H9 (cell line): Measurements from ENCODE around the gene LRRC34. TPM values are rescaled to one million over a fixed set of nuclear protein-coding genes. Genes with fewer than 3 reads are reported as not detected.

ENCODE experiments used
- DNase-seq: peaks from one replicate; pipeline ENCODE4 v3.0.0-alpha.2; 2017
- H2AFZ ChIP-seq: one replicate; pipeline ENCODE4 v1.6.1; 2013; ENCODE audit warnings: mild to moderate bottlenecking, low read length, control low read depth, moderate library complexity
- H2AK5ac ChIP-seq: 2 replicates; pipeline ENCODE4 v1.6.1; 2013; ENCODE audit warnings: low read length, control low read depth, mixed read lengths; ENCODE audit not compliant: insufficient read length
- H2BK120ac ChIP-seq: one replicate; pipeline ENCODE4 v1.6.1; 2013; ENCODE audit warnings: low read depth, mild to moderate bottlenecking, low read length, control low read depth, inconsistent platforms; ENCODE audit not compliant: poor library complexity, severe bottlenecking
- H2BK12ac ChIP-seq: 2 replicates; pipeline ENCODE4 v1.6.1; 2013; ENCODE audit warnings: low read length, control low read depth, mixed read lengths, low read depth; ENCODE audit not compliant: insufficient read length
- H2BK15ac ChIP-seq: 2 replicates; pipeline ENCODE4 v1.6.1; 2013; ENCODE audit warnings: low read depth, low read length, control low read depth
- H2BK20ac ChIP-seq: one replicate; pipeline ENCODE4 v1.6.1; 2013; ENCODE audit warnings: low read depth, mild to moderate bottlenecking, low read length, control low read depth, inconsistent platforms; ENCODE audit not compliant: poor library complexity, severe bottlenecking
- H2BK5ac ChIP-seq: 2 replicates; pipeline ENCODE4 v1.6.1; 2013; ENCODE audit warnings: low read length, control low read depth, mixed read lengths; ENCODE audit not compliant: insufficient read length
- H3K14ac ChIP-seq: 2 replicates; pipeline ENCODE4 v1.6.1; 2013; ENCODE audit warnings: low read length, control low read depth; ENCODE audit not compliant: insufficient read depth
- H3K18ac ChIP-seq: 2 replicates; pipeline ENCODE4 v1.6.1; 2013; ENCODE audit warnings: low read depth, mild to moderate bottlenecking, mixed read lengths, low read length, control low read depth; ENCODE audit not compliant: insufficient read length
- H3K23ac ChIP-seq: 2 replicates; pipeline ENCODE4 v1.6.1; 2013; ENCODE audit warnings: low read length, control low read depth, mixed read lengths, low read depth; ENCODE audit not compliant: insufficient read length
- H3K23me2 ChIP-seq: 2 replicates; pipeline ENCODE4 v1.6.1; 2013; ENCODE audit warnings: low read depth, mild to moderate bottlenecking, mixed read lengths, low read length, control low read depth; ENCODE audit not compliant: insufficient read length, poor library complexity, severe bottlenecking
- H3K27ac ChIP-seq: 2 replicates; pipeline ENCODE4 v1.5.1; 2013; ENCODE audit warnings: low read length, control low read depth, mixed read lengths, low read depth; ENCODE audit not compliant: insufficient read length
- H3K27me3 ChIP-seq: 2 replicates; pipeline ENCODE4 v1.6.1; 2013; ENCODE audit warnings: low read length, control low read depth, inconsistent platforms; ENCODE audit not compliant: insufficient read depth
- H3K4ac ChIP-seq: 2 replicates; pipeline ENCODE4 v1.6.1; 2013; ENCODE audit warnings: low read depth, mild to moderate bottlenecking, control low read depth, inconsistent platforms, low read length, moderate library complexity
- H3K4me1 ChIP-seq: 2 replicates; pipeline ENCODE4 v1.6.1; 2013; ENCODE audit warnings: low read length, control low read depth, inconsistent platforms; ENCODE audit not compliant: insufficient read depth
- H3K4me2 ChIP-seq: 2 replicates; pipeline ENCODE4 v1.6.1; 2013; ENCODE audit warnings: low read length, control low read depth, mixed read lengths; ENCODE audit not compliant: insufficient read length, insufficient read depth
- H3K56ac ChIP-seq: 2 replicates; pipeline ENCODE4 v1.6.1; 2013; ENCODE audit warnings: low read depth, mild to moderate bottlenecking, mixed read lengths, low read length, control low read depth; ENCODE audit not compliant: insufficient read length
- H3K79me1 ChIP-seq: 2 replicates; pipeline ENCODE4 v1.6.1; 2013; ENCODE audit warnings: low read depth, mild to moderate bottlenecking, moderate library complexity, low read length, control low read depth, inconsistent platforms; ENCODE audit not compliant: insufficient read depth, poor library complexity, severe bottlenecking
- H3K79me2 ChIP-seq: 2 replicates; pipeline ENCODE4 v1.6.1; 2013; ENCODE audit warnings: low read length, control low read depth, inconsistent platforms; ENCODE audit not compliant: insufficient read depth
- H3K9ac ChIP-seq: 2 replicates; pipeline ENCODE4 v1.6.1; 2013; ENCODE audit warnings: low read length, control low read depth, mixed read lengths; ENCODE audit not compliant: insufficient read length; ENCODE audit errors: extremely low read depth
- H3K9me3 ChIP-seq: one replicate; pipeline ENCODE4 v1.6.1; 2013; ENCODE audit warnings: low read depth, low read length, inconsistent platforms; ENCODE audit not compliant: control insufficient read depth
- H3T11ph ChIP-seq: one replicate; pipeline ENCODE4 v1.6.1; 2013; ENCODE audit warnings: mild to moderate bottlenecking, low read length, control low read depth, inconsistent platforms
- H4K20me1 ChIP-seq: one replicate; pipeline ENCODE4 v1.6.1; 2013; ENCODE audit not compliant: control insufficient read depth, insufficient read length, insufficient read depth
- H4K5ac ChIP-seq: 2 replicates; pipeline ENCODE4 v1.6.1; 2013; ENCODE audit warnings: low read depth, mild to moderate bottlenecking, mixed read lengths, low read length, control low read depth; ENCODE audit not compliant: insufficient read length
- H4K8ac ChIP-seq: replicated peaks from 2 replicates; pipeline ENCODE4 v1.6.1; 2013; ENCODE audit warnings: low read length, control low read depth, mixed read lengths, low read depth; ENCODE audit not compliant: insufficient read length
- H4K91ac ChIP-seq: 2 replicates; pipeline ENCODE4 v1.6.1; 2013; ENCODE audit warnings: low read depth, mild to moderate bottlenecking, moderate library complexity, mixed read lengths, low read length, control low read depth; ENCODE audit not compliant: insufficient read length
- H3K27ac Mint-ChIP-seq, 3 experiments: 2 replicates in 2 of 3; 3 replicates in 1 of 3; pipeline ENCODE4 v1.8.0; 2020 to 2021; ENCODE audit warnings: mixed read lengths in 3 of 3, mild to moderate bottlenecking in 1 of 3, moderate library complexity in 1 of 3
- H3K27me3 Mint-ChIP-seq: 2 replicates; pipeline ENCODE4 v1.8.0; 2021; ENCODE audit warnings: low read depth, mild to moderate bottlenecking, moderate library complexity, mixed read lengths
- H3K36me3 Mint-ChIP-seq, 3 experiments: 2 replicates in 2 of 3; 3 replicates in 1 of 3; pipeline ENCODE4 v1.8.0; 2020 to 2021; ENCODE audit warnings: low read depth in 3 of 3, mixed read lengths in 3 of 3; ENCODE audit not compliant: insufficient read depth in 1 of 3
- H3K4me1 Mint-ChIP-seq, 2 experiments: 2 replicates each; pipeline ENCODE4 v1.8.0; 2020; ENCODE audit warnings: mixed read lengths in 2 of 2
- H3K4me3 Mint-ChIP-seq, 2 experiments: 2 replicates in 1 of 2; 3 replicates in 1 of 2; pipeline ENCODE4 v1.8.0; 2020 to 2021; ENCODE audit warnings: mild to moderate bottlenecking in 2 of 2, mixed read lengths in 2 of 2, moderate library complexity in 1 of 2
- H3K9me3 Mint-ChIP-seq, 2 experiments: 2 replicates in 1 of 2; 3 replicates in 1 of 2; pipeline ENCODE4 v1.8.0; 2020; ENCODE audit warnings: mild to moderate bottlenecking in 2 of 2, mixed read lengths in 2 of 2, moderate library complexity in 1 of 2
- CTCF ChIP-seq: fragments of 200-600 bp; sonication (generic); conservative IDR thresholded peaks from 3 replicates; pipeline ENCODE4 v1.8.0; 2021; ENCODE audit warnings: antibody characterized with exemption, mild to moderate bottlenecking
- WGBS: extraction: QIAGEN DNeasy Blood & Tissue Kit; methylation state at CpG from one replicate; pipeline ENCODE4 v1.1.7; 2013; ENCODE audit warnings: missing lambda C conversion rate, low lambda C conversion rate, mixed read lengths; ENCODE audit not compliant: insufficient read length; ENCODE audit errors: extremely low coverage; 5-methylcytosine and 5-hydroxymethylcytosine counted together
- total RNA-seq: library from RNA; stranded (reverse); gene quantifications from 2 replicates; pipeline ENCODE4 v1.2.1, GENCODE V29; 2021

The LRRC34 gene
- total RNA-seq, 1 experiment from 2014 or later: 4.6 TPM

GRCh38 chr3:169813757-169814517, 1.2 kb upstream of the LRRC34 start:
- peaks cover 9% of the 10 kb centered on the region for H3K23me2 ChIP-seq
- peak; percentile 69 for TF ChIP-seq CTCF
- H3K27me3 ChIP-seq: no peaks in the 10 kb centered on the region
- Mint-ChIP-seq H3K27me3 (peaks cover 29% of the 10 kb centered on the region), H3K4me3 (peak overlapping the region in 1 of 2 experiments; percentile 74; a peak in 3 of 5 replicates), H3K9me3 (peaks cover 10 to 16% of the 10 kb centered on the region in 2 experiments), H3K36me3 (peaks cover 2 to 14% (median 6%) of the 10 kb centered on the region in 3 experiments; a peak in 5 of 7 replicates), H3K27ac (no peak overlapping the region), H3K4me1 (peaks cover 25 to 30% of the 10 kb centered on the region in 2 experiments)
- H4K5ac ChIP-seq: no peak overlapping the region
- H3K56ac ChIP-seq: no peak overlapping the region
- H4K8ac ChIP-seq: no peak overlapping the region
- peak; percentile 82 for DNase-seq
- H3K18ac ChIP-seq: no peak overlapping the region
- H2BK120ac ChIP-seq: no peak overlapping the region
- H2AFZ ChIP-seq: peak overlapping the region; percentile 56
- no peak overlapping the region for H3K4ac ChIP-seq
- H3K79me2 ChIP-seq: no peaks in the 10 kb centered on the region
- H3T11ph ChIP-seq: no peak overlapping the region
- no peaks in the 10 kb centered on the region for H3K4me1 ChIP-seq
- H2AK5ac ChIP-seq: no peak overlapping the region
- H3K14ac ChIP-seq: no peak overlapping the region
- no peak overlapping the region for H2BK5ac ChIP-seq
- no peaks in the 10 kb centered on the region for H3K9me3 ChIP-seq
- no peak overlapping the region for H3K27ac ChIP-seq
- H3K79me1 ChIP-seq: no peaks in the 10 kb centered on the region
- H2BK15ac ChIP-seq: no peak overlapping the region
- H2BK20ac ChIP-seq: no peak overlapping the region
- no peak overlapping the region for H3K23ac ChIP-seq
- no peak overlapping the region for H3K9ac ChIP-seq
- H4K91ac ChIP-seq: no peak overlapping the region
- no peaks in the 10 kb centered on the region for H4K20me1 ChIP-seq
- WGBS: no CpG with 5 or more reads among the region's 27 CpGs
- peak overlapping the region; percentile 6 for H3K4me2 ChIP-seq
- no peak overlapping the region for H2BK12ac ChIP-seq
